ENCODE data around the gene DCP1A. TPM values are rescaled to one million over a fixed set of nuclear protein-coding genes. Genes with fewer than 3 reads are reported as not detected.

Gene DCP1A
- total RNA-seq, 1 experiment from 2014 or later = 18.6 TPM

- in situ Hi-C loops (cut with HindIII; ENCODE audit: low pct_unique_long_range_greater_than_20kb, low sequenced_read_pairs) = no loop called here
- DNase-seq (ENCODE audit: low read depth, low spot score) = no peak
Observed at GRCh38 chr3:53240989-53241972, 106.1 kb downstream of the DCP1A start.

GRCh38 chr3:53239800-53240199 lies 107.5 kb downstream of the DCP1A start:
- no peak for DNase-seq (ENCODE audit: low read depth, low spot score)
- in situ Hi-C loops (cut with HindIII; ENCODE audit: low pct_unique_long_range_greater_than_20kb, low sequenced_read_pairs) = no loop called here

GRCh38 chr3:53238886-53239285 lies 108.5 kb downstream of the DCP1A start:
- peak; percentile 82 for DNase-seq (ENCODE audit: low read depth, low spot score)
- in situ Hi-C loops (cut with HindIII; ENCODE audit: low pct_unique_long_range_greater_than_20kb, low sequenced_read_pairs) = no loop called here

GRCh38 chr3:53238051-53238850 lies 109.1 kb downstream of the DCP1A start:
- DNase-seq (ENCODE audit: low read depth, low spot score) = peak; percentile 92

GRCh38 chr3:53236112-53236841 lies 111.1 kb downstream of the DCP1A start:
- in situ Hi-C loops (cut with HindIII; ENCODE audit: low pct_unique_long_range_greater_than_20kb, low sequenced_read_pairs) = no loop called here
- DNase-seq (ENCODE audit: low read depth, low spot score) = peak; percentile 65

More at GRCh38 chr3:53238051-53238850, 109.1 kb downstream of the DCP1A start:
- in situ Hi-C loops (cut with HindIII; ENCODE audit: low pct_unique_long_range_greater_than_20kb, low sequenced_read_pairs) = no loop called here

- no peak for DNase-seq (ENCODE audit: low read depth, low spot score)
- in situ Hi-C loops (cut with HindIII; ENCODE audit: low pct_unique_long_range_greater_than_20kb, low sequenced_read_pairs) = no loop called here
Observed at GRCh38 chr3:53235545-53235944, 111.8 kb downstream of the DCP1A start.

- in situ Hi-C loops (cut with HindIII; ENCODE audit: low pct_unique_long_range_greater_than_20kb, low sequenced_read_pairs) = no loop called here
- no peak for DNase-seq (ENCODE audit: low read depth, low spot score)
Observed at GRCh38 chr3:53234841-53235232, 112.5 kb downstream of the DCP1A start.

GRCh38 chr3:53234130-53234840 lies 113.1 kb downstream of the DCP1A start:
- DNase-seq (ENCODE audit: low read depth, low spot score) = no peak
- in situ Hi-C loops (cut with HindIII; ENCODE audit: low pct_unique_long_range_greater_than_20kb, low sequenced_read_pairs) = no loop called here

Small RNA genes within 50 kb of the gene (small RNA-seq; reads per million reads assigned to genes)
- gene RF00019 = 0 reads per million in 2 experiments
- gene RF00212 = 0 reads per million in 2 experiments
- gene RF00568 = 0 reads per million in 2 experiments

Other genes starting within 250 kb of the DCP1A start
- gene RFT1, start 217.1 kb downstream of the DCP1A start, total RNA-seq (2014; rRNA removed; shearing (Covaris generic)) = 22.7 and 23.4 TPM in 2 replicates
- gene PRKCD, start 186.3 kb downstream of the DCP1A start, total RNA-seq (2014; rRNA removed; shearing (Covaris generic)) = 3.3 and 4.0 TPM in 2 replicates
- 775 and 835 TPM in 2 replicates for gene TKT, start 91.5 kb downstream of the DCP1A start, total RNA-seq (2014; rRNA removed; shearing (Covaris generic))
- gene CACNA1D, start 147.1 kb upstream of the DCP1A start, total RNA-seq (2014; rRNA removed; shearing (Covaris generic)) = 3.2 and 5.3 TPM in 2 replicates